H1 (cell line): ENCODE results near the gene DOCK1. TPM values are rescaled to one million over a fixed set of nuclear protein-coding genes. Genes with fewer than 3 reads are reported as not detected.

Experiments
- CTCF ChIA-PET: fragments of 300-600 bp; sonication (Branson Sonifier 250); formaldehyde crosslinking; loops from one replicate; lab custom pipeline; 2021; ENCODE audit not compliant: partially characterized antibody; lab: Charles Lee
- POLR2A ChIA-PET: fragments of 300-600 bp; sonication (Branson Sonifier 250); formaldehyde crosslinking; loops from one replicate; lab custom pipeline; 2021; ENCODE audit warnings: inconsistent platforms; ENCODE audit not compliant: partially characterized antibody; lab: Charles Lee
- DNase-seq, 2 experiments: peaks; one replicate each; pipeline versions ENCODE4 v3.0.0 to v3.0.0-alpha.2; 2010 to 2022; ENCODE audit warnings: low spot score in 2 of 2, low read depth in 1 of 2, mixed read lengths in 1 of 2
- FAIRE-seq: peaks from 2 replicates; lab custom pipeline; 2011; peaks lifted over from hg19 to GRCh38; lab: Jason Lieb, UNC
- H2AFZ ChIP-seq: 2 replicates; pipeline ENCODE4 v1.8.1; 2012; ENCODE audit warnings: low read length, inconsistent platforms
- H2AK5ac ChIP-seq: 2 replicates; pipeline ENCODE4 v1.6.1; 2013; ENCODE audit warnings: low read depth, low read length
- H2BK120ac ChIP-seq: replicated peaks from 2 replicates; pipeline ENCODE3; 2013; ENCODE audit warnings: low read depth, low read length, inconsistent platforms
- H2BK12ac ChIP-seq: 2 replicates; pipeline ENCODE4 v1.6.1; 2013; ENCODE audit warnings: low read depth, low read length
- H2BK15ac ChIP-seq: 2 replicates; pipeline ENCODE4 v1.6.1; 2013; ENCODE audit warnings: low read length
- H2BK20ac ChIP-seq: 2 replicates; pipeline ENCODE4 v1.6.1; 2013; ENCODE audit warnings: low read length
- H2BK5ac ChIP-seq: 2 replicates; pipeline ENCODE4 v1.6.1; 2013; ENCODE audit warnings: low read depth, low read length
- H3K14ac ChIP-seq: 2 replicates; pipeline ENCODE4 v1.6.1; 2013; ENCODE audit warnings: inconsistent platforms; ENCODE audit not compliant: insufficient read length
- H3K18ac ChIP-seq: 2 replicates; pipeline ENCODE4 v1.6.1; 2013; ENCODE audit warnings: low read length; ENCODE audit errors: extremely low read depth
- H3K23ac ChIP-seq: 2 replicates; pipeline ENCODE4 v1.6.1; 2013; ENCODE audit warnings: inconsistent platforms; ENCODE audit not compliant: insufficient read length
- H3K23me2 ChIP-seq: 2 replicates; pipeline ENCODE4 v1.6.1; 2013; ENCODE audit warnings: low read depth, low read length
- H3K27ac ChIP-seq: 2 replicates; pipeline ENCODE4 v1.6.1; 2011; ENCODE audit warnings: low read depth, low read length, inconsistent platforms
- H3K27me3 ChIP-seq, 4 experiments: replicated peaks in 1 of 4; 1 replicate in 1 of 4; 2 replicates in 3 of 4; pipeline versions ENCODE4 v1.6.1 to v1.8.1; 2011 to 2013; ENCODE audit warnings: low read length in 3 of 4, mild to moderate bottlenecking in 3 of 4, inconsistent platforms in 2 of 4, mixed read lengths in 2 of 4, moderate library complexity in 1 of 4; ENCODE audit not compliant: control insufficient read depth in 3 of 4, insufficient read depth in 3 of 4; ENCODE audit errors: extremely low read depth in 1 of 4
- H3K36me3 ChIP-seq, 4 experiments: 2 replicates each; pipeline versions ENCODE4 v1.6.1 to v1.8.1; 2011 to 2013; ENCODE audit warnings: mild to moderate bottlenecking in 4 of 4, low read length in 3 of 4, moderate library complexity in 2 of 4, control low read depth in 1 of 4, inconsistent platforms in 1 of 4; ENCODE audit not compliant: insufficient read depth in 4 of 4, control insufficient read depth in 2 of 4
- H3K4ac ChIP-seq: replicated peaks from 2 replicates; pipeline ENCODE3; 2013; ENCODE audit warnings: low read length, low read depth, mixed read lengths, inconsistent platforms; ENCODE audit not compliant: insufficient read length
- H3K4me1 ChIP-seq, 4 experiments: replicated peaks in 1 of 4; 1 replicate in 1 of 4; 2 replicates in 3 of 4; pipeline versions ENCODE4 v1.6.1 to v1.8.1; 2011 to 2013; ENCODE audit warnings: low read length in 3 of 4, inconsistent platforms in 2 of 4, mixed read lengths in 1 of 4; ENCODE audit not compliant: insufficient read depth in 4 of 4, control insufficient read depth in 3 of 4
- H3K4me2 ChIP-seq, 2 experiments: 2 replicates each; pipeline versions ENCODE4 v1.6.1 to v1.8.1; 2011 to 2013; ENCODE audit warnings: low read depth in 2 of 2, low read length in 2 of 2, control low read depth in 1 of 2, inconsistent platforms in 1 of 2, mild to moderate bottlenecking in 1 of 2; ENCODE audit not compliant: insufficient read depth in 1 of 2
- H3K4me3 ChIP-seq, 4 experiments: fragments of 200-600, 300-600 bp in 1 of 4; sonication (generic), shearing (Covaris generic), sonication (Bioruptor Twin) in 1 of 4; 2 replicates each; pipeline versions ENCODE4 v1.5.1 to v1.8.1; 2011 to 2016; ENCODE audit warnings: low read length in 4 of 4, low read depth in 3 of 4, control low read depth in 2 of 4, inconsistent platforms in 2 of 4, mild to moderate bottlenecking in 2 of 4, mixed read lengths in 1 of 4, moderate library complexity in 1 of 4; ENCODE audit not compliant: insufficient read depth in 2 of 4; ENCODE audit errors: extremely low read depth in 1 of 4
- H3K56ac ChIP-seq: replicated peaks from 2 replicates; pipeline ENCODE3; 2013; ENCODE audit warnings: low read depth, mild to moderate bottlenecking, mixed read lengths, low read length, inconsistent platforms; ENCODE audit not compliant: insufficient read length
- H3K79me1 ChIP-seq: 2 replicates; pipeline ENCODE4 v1.6.1; 2013; ENCODE audit warnings: low read depth, low read length, control low read depth
- H3K79me2 ChIP-seq, 2 experiments: 2 replicates each; pipeline versions ENCODE4 v1.6.1 to v1.8.1; 2012 to 2013; ENCODE audit warnings: low read length in 2 of 2, mild to moderate bottlenecking in 2 of 2, inconsistent platforms in 1 of 2; ENCODE audit not compliant: insufficient read depth in 2 of 2, control insufficient read depth in 1 of 2
- H3K9ac ChIP-seq, 4 experiments: replicated peaks in 1 of 4; 1 replicate in 1 of 4; 2 replicates in 3 of 4; pipeline versions ENCODE4 v1.6.1 to v1.8.1; 2011 to 2013; ENCODE audit warnings: low read depth in 3 of 4, low read length in 3 of 4, control low read depth in 2 of 4, mild to moderate bottlenecking in 2 of 4, moderate library complexity in 2 of 4, inconsistent platforms in 1 of 4; ENCODE audit errors: extremely low read depth in 1 of 4
- H3K9me3 ChIP-seq, 2 experiments: 2 replicates each; pipeline versions ENCODE4 v1.6.1 to v1.8.1; 2012 to 2013; ENCODE audit warnings: mild to moderate bottlenecking in 2 of 2, moderate library complexity in 2 of 2, control low read depth in 1 of 2, inconsistent platforms in 1 of 2, low read depth in 1 of 2, low read length in 1 of 2, mixed read lengths in 1 of 2; ENCODE audit not compliant: insufficient read depth in 2 of 2
- H4K20me1 ChIP-seq, 2 experiments: replicated peaks in 1 of 2; 2 replicates each; pipeline versions ENCODE3 to v1.8.1; 2011 to 2013; ENCODE audit warnings: inconsistent platforms in 2 of 2, low read length in 2 of 2, mild to moderate bottlenecking in 1 of 2; ENCODE audit not compliant: insufficient read depth in 2 of 2, control insufficient read depth in 1 of 2
- H4K5ac ChIP-seq: 2 replicates; pipeline ENCODE4 v1.6.1; 2013; ENCODE audit warnings: low read length, low read depth, mixed read lengths, inconsistent platforms; ENCODE audit not compliant: insufficient read length
- H4K8ac ChIP-seq: 2 replicates; pipeline ENCODE4 v1.8.0; 2013; ENCODE audit warnings: mild to moderate bottlenecking, moderate library complexity, low read length, inconsistent platforms; ENCODE audit not compliant: insufficient read depth; ENCODE audit errors: extremely low read depth
- H4K91ac ChIP-seq: replicated peaks from 2 replicates; pipeline ENCODE3; 2013; ENCODE audit warnings: low read length, mixed read lengths, inconsistent platforms; ENCODE audit not compliant: insufficient read length
- BACH1 ChIP-seq: IDR thresholded peaks from 2 replicates; pipeline ENCODE4 v1.6.1; 2012; ENCODE audit warnings: low read length, improper control_type of control experiment
- CHD1 ChIP-seq: IDR thresholded peaks from 2 replicates; pipeline ENCODE4 v1.6.1; 2012; ENCODE audit warnings: low read depth, low read length, improper control_type of control experiment
- CHD2 ChIP-seq: IDR thresholded peaks from 2 replicates; pipeline ENCODE4 v1.6.1; 2012; ENCODE audit warnings: low read length, improper control_type of control experiment
- CREB1 ChIP-seq: IDR thresholded peaks from 2 replicates; pipeline ENCODE4 v1.6.1; 2012; ENCODE audit warnings: inconsistent platforms
- KDM4A ChIP-seq: IDR thresholded peaks from one replicate; pipeline ENCODE4 v1.7.1; 2012; ENCODE audit warnings: low read depth, mild to moderate bottlenecking, moderate library complexity, low read length, inconsistent platforms; ENCODE audit not compliant: severe bottlenecking
- KDM5A ChIP-seq: fragments of 200-600 bp; IDR thresholded peaks from 2 replicates; pipeline ENCODE4 v1.7.1; 2012; ENCODE audit warnings: mild to moderate bottlenecking, low read length, inconsistent platforms, mixed read lengths
- MAX ChIP-seq: IDR thresholded peaks from 2 replicates; pipeline ENCODE4 v1.6.1; 2012; ENCODE audit warnings: inconsistent platforms
- POLR2A ChIP-seq, 2 experiments: IDR thresholded peaks; 1 replicate in 1 of 2; 2 replicates in 1 of 2; pipeline ENCODE4 v1.6.1; 2011; ENCODE audit warnings: low read depth in 2 of 2, low read length in 2 of 2, mild to moderate bottlenecking in 2 of 2; ENCODE audit errors: control extremely low read depth in 1 of 2
- RXRA ChIP-seq: IDR thresholded peaks from 2 replicates; pipeline ENCODE4 v1.6.1; 2011; ENCODE audit warnings: low read depth, mild to moderate bottlenecking, low read length, moderate library complexity; ENCODE audit not compliant: insufficient read depth
- SAP30 ChIP-seq: fragments of 300-600 bp; sonication (generic); IDR thresholded peaks from 2 replicates; pipeline ENCODE4 v1.7.1; 2012; ENCODE audit warnings: low read length, moderate library complexity, mild to moderate bottlenecking, inconsistent platforms; ENCODE audit not compliant: insufficient read depth, insufficient replicate concordance
- SUZ12 ChIP-seq: fragments of 200-600 bp; sonication (generic); IDR thresholded peaks from 2 replicates; pipeline ENCODE4 v1.6.1; 2012; ENCODE audit warnings: mild to moderate bottlenecking, inconsistent platforms, low read length, moderate library complexity, mixed read lengths
- TBP ChIP-seq: IDR thresholded peaks from 2 replicates; pipeline ENCODE4 v1.6.1; 2011; ENCODE audit warnings: low read depth, low read length, improper control_type of control experiment
- WGBS, 2 experiments: shearing (Covaris generic) in 1 of 2; methylation state at CpG; one replicate each; pipeline versions ENCODE4 v1.1.6 to v1.1.7; 2013 to 2015; ENCODE audit warnings: low lambda C conversion rate in 2 of 2, mixed read lengths in 2 of 2, inconsistent platforms in 1 of 2, low coverage in 1 of 2, missing lambda C conversion rate in 1 of 2; ENCODE audit not compliant: insufficient replicate concordance in 2 of 2, insufficient coverage in 1 of 2, insufficient read length in 1 of 2; ENCODE audit errors: extremely low coverage in 1 of 2, missing lambda C conversion rate in 1 of 2; 5-methylcytosine and 5-hydroxymethylcytosine counted together
- polyA plus RNA-seq, 7 experiments: library from polyadenylated mRNA; depleted of rRNA in 3 of 7; stranded (reverse) in 5 of 7; unstranded in 2 of 7; fragments of >200 nt in 5 of 7; fragments of 200-250 nt in 2 of 7; gene quantifications; 1 replicate in 5 of 7; 2 replicates in 1 of 7; 4 replicates in 1 of 7; pipeline versions ENCODE4 v1.2.1 to v1.2.3, GENCODE V29; 2011 to 2013; ENCODE audit warnings: missing spikeins in 2 of 7, mixed read lengths in 2 of 7
- total RNA-seq: library from RNA; stranded (reverse); fragmentation: NEBNext Ultra II Directional; extraction: Animal tissue kit (Norgen Biotek cat#: 25700); gene quantifications from 2 replicates; pipeline ENCODE4 v1.2.1, GENCODE V29; 2021
- TF ChIP-seq, protein P1 (sequence below), 3 experiments: IDR thresholded peaks; 1 replicate in 2 of 3; 2 replicates in 1 of 3; pipeline versions ENCODE4 v1.5.1 to v1.6.1; 2011; ENCODE audit warnings: low read length in 3 of 3, mild to moderate bottlenecking in 3 of 3, inconsistent platforms in 2 of 3, low read depth in 1 of 3, moderate library complexity in 1 of 3; ENCODE audit not compliant: insufficient read depth in 1 of 3; ENCODE audit errors: control extremely low read depth in 1 of 3

Gene DOCK1
- total and polyA plus RNA-seq, 2 of the 8 experiments (the other 6 are each of a cell fraction or from before 2014, with no cell fraction given), result 11.6 to 53.0 TPM

GRCh38 chr10:127364034-127364433 is 458.8 kb downstream of the DOCK1 start:
- H3K4me1 ChIP-seq, result no peaks in the 10 kb centered on the region
- DNase-seq (no peak), FAIRE-seq (no peak)
- H3K79me2 ChIP-seq, result no peaks in the 10 kb centered on the region
- no peaks in the 10 kb centered on the region for H3K9me3 ChIP-seq
- H3K4me2 ChIP-seq, result no peak overlapping the region
- H2BK20ac ChIP-seq, result no peak overlapping the region
- peaks cover 0 to 4% (median under 1%) of the 10 kb centered on the region in 4 experiments; a peak in 2 of 8 replicates for H3K36me3 ChIP-seq
- H2AFZ ChIP-seq, result no peak overlapping the region
- 97% methylated on average over 9 of the region's 11 CpGs; no CpG with 5 or more reads in 1 of the 2 experiments for WGBS, 2 experiments
- no peak overlapping the region for H3K4me3 ChIP-seq
- no peaks in the 10 kb centered on the region for H4K20me1 ChIP-seq
- H3K14ac ChIP-seq, result no peak overlapping the region
- CTCF ChIA-PET, result interaction anchor here (1.2 kb wide), 1 partner anchor 351 kb away, joined by 3 read pairs; no protein-coding TSS in a partner anchor
- H2BK120ac ChIP-seq, result no peak overlapping the region
- H4K91ac ChIP-seq, result no peak overlapping the region
- H3K23me2 ChIP-seq, result no peaks in the 10 kb centered on the region; the same call in 1 of the 2 replicates
- H4K5ac ChIP-seq, result no peak overlapping the region
- H3K18ac ChIP-seq, result no peak overlapping the region
- no peak overlapping the region for H3K56ac ChIP-seq
- H2BK15ac ChIP-seq, result no peak overlapping the region
- no peak overlapping the region for H2BK12ac ChIP-seq
- H3K79me1 ChIP-seq, result no peaks in the 10 kb centered on the region
- no peak overlapping the region for H3K4ac ChIP-seq
- H2BK5ac ChIP-seq, result no peak overlapping the region
- H3K23ac ChIP-seq, result no peak overlapping the region
- H4K8ac ChIP-seq, result no peak overlapping the region
- H2AK5ac ChIP-seq, result no peak overlapping the region
- no peak overlapping the region for H3K9ac ChIP-seq
- H3K27me3 ChIP-seq, result no peaks in the 10 kb centered on the region
- POLR2A ChIA-PET, result no interaction called here
- no peak overlapping the region for H3K27ac ChIP-seq
- TF ChIP-seq POLR2A (IDR thresholded peaks at IDR 0.05; ENCODE audit: control extremely low read depth in 1 of 2, low read depth in 2 of 2, low read length in 2 of 2) (no peak), CREB1 (no peak), TBP (no peak), RXRA (no peak), SUZ12 (no peak), MAX (no peak), CHD1 (no peak), KDM4A (no peak), CHD2 (no peak), BACH1 (no peak), SAP30 (no peak), KDM5A (no peak)
- TF ChIP-seq, protein P1, sequence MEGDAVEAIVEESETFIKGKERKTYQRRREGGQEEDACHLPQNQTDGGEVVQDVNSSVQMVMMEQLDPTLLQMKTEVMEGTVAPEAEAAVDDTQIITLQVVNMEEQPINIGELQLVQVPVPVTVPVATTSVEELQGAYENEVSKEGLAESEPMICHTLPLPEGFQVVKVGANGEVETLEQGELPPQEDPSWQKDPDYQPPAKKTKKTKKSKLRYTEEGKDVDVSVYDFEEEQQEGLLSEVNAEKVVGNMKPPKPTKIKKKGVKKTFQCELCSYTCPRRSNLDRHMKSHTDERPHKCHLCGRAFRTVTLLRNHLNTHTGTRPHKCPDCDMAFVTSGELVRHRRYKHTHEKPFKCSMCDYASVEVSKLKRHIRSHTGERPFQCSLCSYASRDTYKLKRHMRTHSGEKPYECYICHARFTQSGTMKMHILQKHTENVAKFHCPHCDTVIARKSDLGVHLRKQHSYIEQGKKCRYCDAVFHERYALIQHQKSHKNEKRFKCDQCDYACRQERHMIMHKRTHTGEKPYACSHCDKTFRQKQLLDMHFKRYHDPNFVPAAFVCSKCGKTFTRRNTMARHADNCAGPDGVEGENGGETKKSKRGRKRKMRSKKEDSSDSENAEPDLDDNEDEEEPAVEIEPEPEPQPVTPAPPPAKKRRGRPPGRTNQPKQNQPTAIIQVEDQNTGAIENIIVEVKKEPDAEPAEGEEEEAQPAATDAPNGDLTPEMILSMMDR (IDR thresholded peaks at IDR 0.05; ENCODE audit: control extremely low read depth in 1 of 3, insufficient read depth in 1 of 3, low read depth in 1 of 3, low read length in 3 of 3), result no peak
